Vagina (tissue), 2 donors: ENCODE measurements around the gene ATP8A2.

Source experiments
- POLR2A ChIP-seq, 2 donors: fragments of 450-650 bp; IDR thresholded peaks; one replicate each; pipeline ENCODE4 v1.6.1; 2017; ENCODE audit warnings: antibody characterized with exemption in 2 of 2, mild to moderate bottlenecking in 2 of 2, moderate library complexity in 2 of 2
- POLR2AphosphoS5 ChIP-seq, 2 donors: sonication (generic); formaldehyde crosslinking; IDR thresholded peaks; one replicate each; pipeline ENCODE4 v1.9.0; 2017; ENCODE audit warnings: antibody characterized with exemption in 2 of 2, mild to moderate bottlenecking in 2 of 2, low read depth in 1 of 2; ENCODE audit not compliant: insufficient read depth in 1 of 2
- TF ChIP-seq, protein P1 (sequence below), 3 experiments: fragments of 450-650 bp in 2 of 3; fragments of 200-600 bp in 1 of 3; sonication (generic) in 1 of 3; IDR thresholded peaks; one replicate each; pipeline ENCODE4 v1.5.1; 2017 to 2019; ENCODE audit warnings: antibody characterized with exemption in 3 of 3, mild to moderate bottlenecking in 2 of 3, moderate library complexity in 2 of 3

DNA sequence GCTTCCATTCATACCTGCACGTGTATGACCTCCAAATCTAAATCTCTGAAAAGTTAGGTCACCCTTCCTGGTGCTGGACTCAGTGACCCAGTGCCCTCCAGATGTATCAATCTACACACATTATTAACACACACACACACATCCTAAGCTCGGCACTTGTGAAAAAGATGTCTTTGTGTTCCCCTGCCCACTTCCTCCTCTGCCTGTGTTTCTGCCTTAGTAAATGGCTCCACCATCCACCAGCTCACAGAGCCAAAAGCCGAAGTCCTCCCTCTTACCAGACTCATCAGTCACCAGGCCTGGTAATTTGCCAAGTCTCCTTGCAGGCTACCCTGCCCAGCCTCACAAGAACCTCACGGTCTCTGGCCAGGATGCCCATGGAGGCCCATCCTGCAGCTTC, 548.5 kb downstream of the ATP8A2 start:
- TF ChIP-seq, protein P1, sequence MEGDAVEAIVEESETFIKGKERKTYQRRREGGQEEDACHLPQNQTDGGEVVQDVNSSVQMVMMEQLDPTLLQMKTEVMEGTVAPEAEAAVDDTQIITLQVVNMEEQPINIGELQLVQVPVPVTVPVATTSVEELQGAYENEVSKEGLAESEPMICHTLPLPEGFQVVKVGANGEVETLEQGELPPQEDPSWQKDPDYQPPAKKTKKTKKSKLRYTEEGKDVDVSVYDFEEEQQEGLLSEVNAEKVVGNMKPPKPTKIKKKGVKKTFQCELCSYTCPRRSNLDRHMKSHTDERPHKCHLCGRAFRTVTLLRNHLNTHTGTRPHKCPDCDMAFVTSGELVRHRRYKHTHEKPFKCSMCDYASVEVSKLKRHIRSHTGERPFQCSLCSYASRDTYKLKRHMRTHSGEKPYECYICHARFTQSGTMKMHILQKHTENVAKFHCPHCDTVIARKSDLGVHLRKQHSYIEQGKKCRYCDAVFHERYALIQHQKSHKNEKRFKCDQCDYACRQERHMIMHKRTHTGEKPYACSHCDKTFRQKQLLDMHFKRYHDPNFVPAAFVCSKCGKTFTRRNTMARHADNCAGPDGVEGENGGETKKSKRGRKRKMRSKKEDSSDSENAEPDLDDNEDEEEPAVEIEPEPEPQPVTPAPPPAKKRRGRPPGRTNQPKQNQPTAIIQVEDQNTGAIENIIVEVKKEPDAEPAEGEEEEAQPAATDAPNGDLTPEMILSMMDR (IDR thresholded peaks at IDR 0.05): no peak
- TF ChIP-seq POLR2A (IDR thresholded peaks at IDR 0.05): no peak
- TF ChIP-seq POLR2AphosphoS5 (IDR thresholded peaks at IDR 0.05; ENCODE audit: insufficient read depth in 1 of 2, low read depth in 1 of 2): no peak
